ENCODE measurements around the gene AKR7A2.
"Not testable (repeated sequence)": the region's sequence is repeated elsewhere in the genome, so short reads cannot be mapped to it uniquely, and the experiment has no call there.

AKR7A2 gene

DNA sequence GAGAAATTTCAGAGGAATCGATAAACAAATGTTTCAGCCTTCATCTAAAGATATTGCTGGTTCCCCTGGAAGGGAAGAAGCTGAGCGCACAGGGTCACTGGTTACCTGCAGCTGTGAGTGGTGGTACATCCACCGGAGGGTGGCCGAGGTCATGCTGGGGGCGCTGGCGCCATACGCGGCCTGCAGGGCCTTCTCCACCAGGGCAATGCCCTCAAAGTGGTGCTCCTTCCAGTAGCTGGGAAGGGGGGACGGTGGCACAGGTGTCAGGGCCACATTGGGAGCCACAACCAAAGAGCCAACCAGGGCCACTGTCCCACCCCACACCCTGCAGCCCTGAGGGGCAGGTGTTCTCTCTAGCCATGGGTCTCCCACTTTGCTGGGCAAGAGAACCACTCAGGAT lies 28.1 kb downstream of the AKR7A2 start:
- Histone ChIP-seq H3K4me3 (ENCODE audit: low read depth in 1 of 2, low read length in 1 of 2) (no peak overlapping the region), H3K36me3 (no peaks in the 10 kb centered on the region), H3K4me1 (ENCODE audit: control insufficient read depth in 1 of 2, insufficient read depth in 1 of 2, low read depth in 1 of 2, low read length in 1 of 2) (peaks cover 1 to 4% of the 10 kb centered on the region in 2 experiments), H3K9me3 (no peaks in the 10 kb centered on the region), H3K27ac (no peak overlapping the region), H3K27me3 (peaks cover 18% of the 10 kb centered on the region)
- TF ChIP-seq, protein P1, sequence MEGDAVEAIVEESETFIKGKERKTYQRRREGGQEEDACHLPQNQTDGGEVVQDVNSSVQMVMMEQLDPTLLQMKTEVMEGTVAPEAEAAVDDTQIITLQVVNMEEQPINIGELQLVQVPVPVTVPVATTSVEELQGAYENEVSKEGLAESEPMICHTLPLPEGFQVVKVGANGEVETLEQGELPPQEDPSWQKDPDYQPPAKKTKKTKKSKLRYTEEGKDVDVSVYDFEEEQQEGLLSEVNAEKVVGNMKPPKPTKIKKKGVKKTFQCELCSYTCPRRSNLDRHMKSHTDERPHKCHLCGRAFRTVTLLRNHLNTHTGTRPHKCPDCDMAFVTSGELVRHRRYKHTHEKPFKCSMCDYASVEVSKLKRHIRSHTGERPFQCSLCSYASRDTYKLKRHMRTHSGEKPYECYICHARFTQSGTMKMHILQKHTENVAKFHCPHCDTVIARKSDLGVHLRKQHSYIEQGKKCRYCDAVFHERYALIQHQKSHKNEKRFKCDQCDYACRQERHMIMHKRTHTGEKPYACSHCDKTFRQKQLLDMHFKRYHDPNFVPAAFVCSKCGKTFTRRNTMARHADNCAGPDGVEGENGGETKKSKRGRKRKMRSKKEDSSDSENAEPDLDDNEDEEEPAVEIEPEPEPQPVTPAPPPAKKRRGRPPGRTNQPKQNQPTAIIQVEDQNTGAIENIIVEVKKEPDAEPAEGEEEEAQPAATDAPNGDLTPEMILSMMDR (IDR thresholded peaks at IDR 0.05), result no peak

DNA sequence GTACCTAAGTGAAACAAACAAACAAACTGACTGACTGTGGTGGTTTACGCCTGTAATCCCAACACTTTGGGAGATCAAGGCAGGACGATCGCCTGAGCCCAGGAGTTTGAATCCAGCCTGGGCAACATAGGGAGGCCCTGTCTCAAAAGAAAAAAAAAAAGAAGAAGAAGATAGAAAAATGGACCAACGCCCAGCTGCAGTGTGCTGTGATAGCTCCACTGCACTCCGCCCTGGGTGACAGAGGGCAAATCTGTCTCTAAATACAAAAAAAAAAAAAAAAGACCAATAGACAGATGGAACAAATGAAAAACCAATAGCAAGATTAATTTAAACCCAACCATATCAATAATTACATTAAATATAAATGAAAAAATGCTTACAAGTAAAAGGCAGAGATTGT lies 37.3 kb downstream of the AKR7A2 start:
- H3K36me3 ChIP-seq, result no peaks in the 10 kb centered on the region
- peaks cover 49% of the 10 kb centered on the region for H3K27me3 ChIP-seq
- TF ChIP-seq, protein P1 (IDR thresholded peaks at IDR 0.05), result no peak
- no peak overlapping the region for H3K4me3 ChIP-seq (ENCODE audit: low read depth in 1 of 2, low read length in 1 of 2)
- no peaks in the 10 kb centered on the region for H3K4me1 ChIP-seq (ENCODE audit: control insufficient read depth in 1 of 2, insufficient read depth in 1 of 2, low read depth in 1 of 2, low read length in 1 of 2)
- no peak overlapping the region for H3K27ac ChIP-seq
- H3K9me3 ChIP-seq, result no peaks in the 10 kb centered on the region

DNA sequence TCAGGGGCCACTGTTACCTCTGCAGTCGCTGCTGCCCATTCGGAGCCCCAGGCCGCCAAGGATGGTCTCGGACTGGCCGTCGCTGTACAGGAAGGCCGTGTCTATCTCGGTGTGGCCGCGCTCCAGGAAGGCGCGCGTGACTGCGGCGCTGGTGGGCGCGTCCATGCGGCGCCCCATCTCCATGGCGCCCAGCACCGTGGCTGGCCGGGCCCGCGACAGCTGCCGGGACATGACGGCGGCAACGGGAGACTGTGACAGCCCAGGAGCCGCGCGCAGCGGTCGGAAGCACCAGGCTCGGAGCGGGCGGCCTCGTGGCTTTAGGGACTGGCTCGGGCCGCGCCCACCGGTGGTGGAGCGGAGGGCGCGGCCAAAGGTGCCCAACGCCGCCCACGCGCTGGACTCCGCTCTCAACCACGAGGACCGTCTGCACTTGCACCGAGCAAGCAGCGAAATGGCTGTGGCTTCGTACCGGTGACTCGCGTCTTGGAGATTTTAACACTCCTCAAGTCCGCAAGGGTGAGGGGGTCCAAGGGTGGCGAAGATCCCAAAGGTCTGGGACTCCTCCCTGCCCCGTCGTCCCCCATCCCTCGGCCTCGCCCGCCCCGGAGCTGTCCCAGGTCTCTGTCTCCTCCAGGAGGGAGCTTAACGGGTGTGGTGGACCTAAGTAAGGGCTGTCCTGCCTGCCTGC lies 38.0 kb downstream of the AKR7A2 start:
- not testable (repeated sequence) for H3K36me3 ChIP-seq; H3K27ac ChIP-seq; H3K4me3 ChIP-seq (ENCODE audit: low read depth in 1 of 2, low read length in 1 of 2); H3K4me1 ChIP-seq (ENCODE audit: control insufficient read depth in 1 of 2, insufficient read depth in 1 of 2, low read depth in 1 of 2, low read length in 1 of 2); H3K9me3 ChIP-seq
- H3K27me3 ChIP-seq, result peaks cover 49% of the 10 kb centered on the region

DNA sequence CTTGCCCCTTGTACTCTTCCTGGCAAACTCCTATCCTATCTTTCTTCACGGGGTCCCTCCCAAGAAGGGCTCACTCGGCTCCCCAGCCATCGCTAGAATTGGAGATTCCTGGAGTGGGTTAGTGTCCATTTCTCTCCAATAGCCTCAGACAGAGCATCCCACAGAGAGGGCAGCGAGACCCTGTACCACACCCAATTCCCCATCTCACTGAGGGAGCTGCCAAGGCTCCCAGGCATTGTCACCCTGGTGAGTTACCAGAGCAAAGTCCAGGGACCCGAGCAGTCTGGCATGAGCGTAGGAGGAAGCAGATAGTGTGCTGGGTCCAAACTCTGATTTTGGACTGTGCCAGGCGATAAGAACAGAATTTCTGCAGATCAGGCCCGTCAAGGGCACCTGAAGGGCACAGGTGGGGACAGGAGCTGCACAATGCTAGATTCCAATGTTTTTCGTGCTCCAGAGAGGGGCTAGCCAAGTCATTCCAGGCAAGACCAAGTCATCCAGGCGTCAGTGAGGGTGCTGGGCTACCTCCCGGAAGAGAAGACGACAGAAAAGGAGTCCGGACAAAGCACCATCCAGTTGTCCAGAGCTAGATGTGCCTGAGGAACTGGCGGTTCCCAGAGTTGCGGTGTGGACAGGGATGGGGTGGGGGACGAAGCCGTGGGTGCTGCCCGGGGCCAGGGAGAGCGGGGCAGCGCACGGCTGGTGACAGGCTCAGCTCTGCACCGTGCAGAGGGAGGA lies 38.7 kb downstream of the AKR7A2 start:
- Histone ChIP-seq H3K4me3 (ENCODE audit: low read depth in 1 of 2, low read length in 1 of 2) (no peak overlapping the region), H3K27ac (no peak overlapping the region), H3K36me3 (no peaks in the 10 kb centered on the region), H3K9me3 (no peaks in the 10 kb centered on the region), H3K4me1 (ENCODE audit: control insufficient read depth in 1 of 2, insufficient read depth in 1 of 2, low read depth in 1 of 2, low read length in 1 of 2) (no peaks in the 10 kb centered on the region), H3K27me3 (peaks cover 49% of the 10 kb centered on the region)
- TF ChIP-seq, protein P1 (IDR thresholded peaks at IDR 0.05), result no peak

DNA sequence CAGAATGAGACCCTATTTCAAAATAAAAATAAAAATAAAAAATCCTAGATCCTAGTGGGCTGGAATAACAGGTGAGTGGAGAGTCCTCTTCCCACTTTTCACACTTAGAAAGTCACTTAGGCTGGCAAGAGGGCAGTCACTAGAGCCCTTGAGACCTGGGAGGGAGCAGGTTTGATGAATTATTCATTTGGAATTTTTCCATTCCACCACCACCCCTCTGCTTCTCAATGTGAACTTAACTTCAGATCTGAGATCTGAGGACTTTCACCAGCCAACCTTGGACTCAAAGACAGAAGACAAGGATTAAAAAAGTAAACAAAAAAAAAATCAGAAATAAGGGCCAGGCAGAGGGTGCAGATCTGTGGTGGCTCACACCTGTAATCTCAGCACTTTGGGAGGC lies 39.9 kb downstream of the AKR7A2 start:
- H3K36me3 ChIP-seq, result no peaks in the 10 kb centered on the region
- peaks cover 49% of the 10 kb centered on the region for H3K27me3 ChIP-seq
- no peak overlapping the region for H3K4me3 ChIP-seq (ENCODE audit: low read depth in 1 of 2, low read length in 1 of 2)
- H3K27ac ChIP-seq, result no peak overlapping the region
- H3K9me3 ChIP-seq, result no peaks in the 10 kb centered on the region
- no peaks in the 10 kb centered on the region for H3K4me1 ChIP-seq (ENCODE audit: control insufficient read depth in 1 of 2, insufficient read depth in 1 of 2, low read depth in 1 of 2, low read length in 1 of 2)
- TF ChIP-seq, protein P1 (IDR thresholded peaks at IDR 0.05), result no peak

DNA sequence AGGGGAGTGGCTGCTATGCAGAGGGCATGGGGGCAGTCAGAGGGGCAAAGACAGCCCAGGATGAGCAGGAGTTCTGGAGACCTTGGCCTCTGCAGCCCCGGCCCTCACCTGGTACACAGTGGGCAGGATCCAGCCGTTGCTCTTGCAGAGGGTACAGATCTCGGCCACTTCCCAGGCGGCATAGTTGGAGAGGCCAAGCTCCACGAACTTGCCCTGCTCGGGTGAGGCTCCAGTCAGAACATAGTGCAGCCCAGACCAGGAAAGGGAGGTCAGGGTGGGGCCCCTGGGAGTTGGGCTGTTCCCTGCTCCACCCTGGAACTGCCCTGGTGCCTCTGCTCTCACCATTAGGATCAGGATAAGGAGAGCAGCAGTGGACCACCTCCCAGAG lies 41.6 kb downstream of the AKR7A2 start:
- H3K4me3 ChIP-seq (ENCODE audit: low read depth in 1 of 2, low read length in 1 of 2); H3K36me3 ChIP-seq; H3K4me1 ChIP-seq (ENCODE audit: control insufficient read depth in 1 of 2, insufficient read depth in 1 of 2, low read depth in 1 of 2, low read length in 1 of 2); H3K27ac ChIP-seq; H3K9me3 ChIP-seq: not testable (repeated sequence)
- H3K27me3 ChIP-seq, result peaks cover 39% of the 10 kb centered on the region

DNA sequence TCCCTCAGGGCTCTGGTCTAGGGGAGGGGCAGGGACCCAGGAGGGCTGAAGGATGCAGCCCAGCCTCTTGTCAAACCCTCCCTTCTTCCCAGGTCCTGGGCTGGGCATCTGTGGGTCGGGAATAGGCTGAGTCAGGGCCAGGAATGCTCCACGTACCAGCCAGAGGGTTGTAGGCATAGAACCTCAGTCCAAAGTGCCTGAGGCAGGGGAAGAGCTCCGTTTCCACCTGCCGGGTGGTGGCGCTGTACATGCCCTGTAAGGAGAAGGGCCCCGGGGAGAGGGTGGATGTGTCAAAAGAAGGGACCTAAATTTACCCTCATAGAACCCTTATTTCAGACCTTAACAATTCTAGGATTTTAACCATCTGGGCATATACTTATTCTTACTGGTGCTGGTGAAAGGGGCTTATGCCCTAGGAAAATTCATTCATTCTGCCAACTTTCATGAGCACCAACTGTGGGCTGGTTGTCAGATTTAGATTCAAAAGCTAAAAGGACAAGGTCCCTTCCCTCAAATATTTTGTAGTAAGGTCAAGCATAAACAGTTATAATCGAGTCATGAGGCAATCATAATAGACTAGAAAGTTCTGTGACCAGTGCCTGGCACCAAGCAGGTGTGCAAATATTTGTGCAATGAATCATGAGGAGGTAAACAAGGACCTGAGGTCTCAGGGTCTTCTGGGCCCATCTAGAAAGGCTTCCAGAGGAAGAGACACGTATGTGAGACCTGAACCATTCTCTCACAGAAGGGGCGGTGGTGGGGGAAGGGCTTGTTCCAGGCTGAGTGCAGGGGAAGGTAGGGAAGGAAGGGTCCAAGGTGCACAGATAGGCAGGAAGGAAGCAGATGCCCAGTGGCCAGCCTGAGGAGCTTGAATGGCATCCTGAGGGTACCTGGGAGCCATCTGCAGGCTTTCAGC lies 42.3 kb downstream of the AKR7A2 start:
- H3K9me3 ChIP-seq; H3K36me3 ChIP-seq; H3K4me3 ChIP-seq (ENCODE audit: low read depth in 1 of 2, low read length in 1 of 2); H3K4me1 ChIP-seq (ENCODE audit: control insufficient read depth in 1 of 2, insufficient read depth in 1 of 2, low read depth in 1 of 2, low read length in 1 of 2); H3K27ac ChIP-seq: not testable (repeated sequence)
- H3K27me3 ChIP-seq, result peaks cover 33% of the 10 kb centered on the region

Measured in neutrophil (primary cell).